NCI-H1694 (cell line): ENCODE results near the gene THAP4.
"Not testable (repeated sequence)": the region's sequence is repeated elsewhere in the genome, so short reads cannot be mapped to it uniquely, and the experiment has no call there.

Source experiments
- DNase-seq: peaks from one replicate; lab custom pipeline; 2025; lab: John Stamatoyannopoulos, UW

Gene THAP4

DNA sequence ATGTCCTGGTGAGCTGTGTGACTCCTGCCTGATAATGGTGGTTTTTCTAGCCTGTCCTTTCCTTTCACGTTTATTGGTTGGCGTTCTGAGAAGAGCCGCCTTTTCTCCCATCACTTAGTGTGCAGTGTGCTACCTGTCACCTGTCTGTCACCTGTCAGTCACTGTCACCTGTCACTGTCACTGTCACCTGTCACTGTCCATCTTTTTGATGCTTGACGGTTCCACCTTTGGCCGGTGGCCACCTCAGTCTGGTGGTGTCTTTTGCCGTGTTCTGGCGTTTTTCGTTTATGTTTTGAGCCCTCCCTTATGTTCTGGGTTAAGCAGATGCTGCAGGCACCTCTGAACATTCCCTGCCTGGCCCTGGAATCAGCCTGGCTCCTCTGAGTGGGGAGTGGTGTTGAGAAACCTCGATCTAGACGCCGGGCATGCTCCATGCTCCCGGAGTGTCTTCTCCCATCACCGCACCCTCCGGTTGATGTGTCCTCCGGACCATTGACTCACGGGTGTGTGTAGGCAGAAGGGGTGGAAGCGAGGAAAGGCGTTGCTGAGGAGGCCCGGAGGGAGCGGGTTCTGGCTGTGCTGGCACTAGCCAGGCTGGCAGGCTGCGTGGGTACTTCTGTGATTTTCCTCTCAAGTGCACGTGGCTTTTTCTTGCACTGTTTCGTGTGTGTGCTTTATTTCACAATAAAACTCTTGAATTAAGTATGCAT, 28.9 kb upstream of the THAP4 start:
- no peak for DNase-seq

DNA sequence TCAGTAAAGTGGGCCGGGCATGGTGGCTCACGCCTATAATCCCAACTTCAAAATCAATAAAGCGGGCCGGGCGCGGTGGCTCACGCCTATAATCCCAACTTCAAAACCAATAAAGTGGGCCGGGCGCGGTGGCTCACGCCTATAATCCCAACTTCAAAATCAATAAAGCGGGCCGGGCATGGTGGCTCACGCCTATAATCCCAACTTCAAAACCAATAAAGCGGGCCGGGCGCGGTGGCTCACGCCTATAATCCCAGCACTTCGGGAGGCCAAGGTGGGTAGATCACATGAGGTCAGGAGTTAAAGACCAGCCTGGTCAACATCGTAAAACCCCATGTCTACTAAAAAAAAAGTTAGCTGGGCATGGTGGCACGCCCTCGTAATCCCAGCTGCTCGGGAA, 25.8 kb upstream of the THAP4 start:
- DNase-seq, result not testable (repeated sequence)

DNA sequence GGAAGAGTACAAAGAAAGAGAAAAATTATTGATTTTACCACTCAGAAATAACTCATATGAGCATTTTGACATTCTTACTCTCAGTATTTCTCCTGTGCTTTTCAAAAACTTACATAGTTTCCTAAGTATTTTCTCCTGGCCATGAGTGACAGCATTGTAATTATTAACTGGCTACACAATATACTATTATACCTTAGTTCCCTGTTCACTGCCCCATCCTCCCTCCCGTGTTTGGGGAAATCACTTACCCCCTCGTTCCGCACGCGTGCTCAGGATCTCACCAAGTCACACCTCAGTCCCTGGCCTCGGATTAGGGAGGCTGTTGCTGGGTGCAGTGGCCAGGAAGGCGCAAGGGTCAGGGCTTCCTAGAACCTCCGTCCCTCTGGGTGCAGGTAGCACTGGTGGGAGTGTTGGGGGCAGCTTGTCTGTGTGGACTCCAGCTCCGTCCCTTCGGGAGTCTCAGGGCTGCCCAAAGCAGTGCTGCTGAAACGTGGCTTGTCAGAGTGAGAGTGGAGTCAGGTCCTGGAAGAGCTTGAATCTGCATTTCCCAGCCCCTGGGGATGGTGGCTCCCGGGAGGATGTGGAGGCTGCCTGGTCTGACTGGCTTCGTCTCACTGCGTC, 23.7 kb upstream of the THAP4 start:
- DNase-seq, result no peak

DNA sequence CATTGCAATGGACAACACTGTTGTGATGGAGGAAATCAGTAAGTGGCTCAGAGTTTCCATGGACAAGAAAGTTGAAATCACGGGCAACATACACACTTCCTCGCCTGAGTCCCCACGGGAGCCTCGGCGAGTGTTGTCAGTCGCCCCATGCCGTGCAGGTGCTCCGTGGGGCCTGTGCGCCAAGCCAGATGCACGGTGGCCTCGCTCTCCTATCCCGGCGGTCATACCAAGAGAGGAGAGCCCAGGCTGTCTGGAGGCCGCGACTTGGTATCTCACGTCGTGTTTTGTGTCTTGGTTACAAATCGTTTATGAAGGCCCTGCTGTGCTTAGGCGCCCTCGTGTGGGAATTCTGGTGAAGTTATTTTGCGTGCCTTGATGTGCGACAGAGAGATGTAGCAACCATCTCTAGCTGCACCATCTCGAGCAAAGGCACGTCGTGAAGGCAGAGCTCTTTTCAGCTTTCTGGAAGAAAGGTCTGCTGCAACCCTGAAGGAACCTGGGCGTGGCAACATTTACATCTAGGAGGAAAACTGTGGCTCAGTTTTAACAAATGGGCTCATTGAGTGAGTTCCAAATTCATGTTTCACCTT, 22.3 kb upstream of the THAP4 start:
- DNase-seq, result peak; percentile 72

GRCh38 chr2:241658296-241658695, 21.3 kb upstream of the THAP4 start:
- no peak for DNase-seq

DNA sequence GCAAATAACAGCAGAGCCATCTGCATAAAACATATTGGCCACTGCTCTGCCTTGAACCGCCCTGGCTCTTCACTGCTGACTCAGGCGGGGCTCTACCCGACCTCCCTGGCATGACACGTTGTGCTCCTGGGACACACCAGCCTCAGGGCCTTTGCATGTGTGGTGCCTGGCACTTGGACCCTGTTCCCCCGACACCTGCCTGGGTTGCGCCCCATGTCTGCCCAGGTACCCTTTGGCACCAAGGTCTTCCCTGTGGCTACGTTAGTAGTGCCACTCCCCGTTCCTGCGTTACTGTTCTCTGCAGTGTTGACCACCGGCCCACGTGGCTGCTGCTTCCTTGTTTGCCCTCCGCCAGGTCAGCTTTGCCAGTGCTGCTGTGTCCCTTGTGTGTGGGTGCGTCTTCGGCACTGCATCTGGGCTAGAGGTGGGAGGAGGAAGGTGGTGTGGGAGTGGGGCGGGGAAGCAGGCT, 20.9 kb upstream of the THAP4 start:
- DNase-seq, result no peak

DNA sequence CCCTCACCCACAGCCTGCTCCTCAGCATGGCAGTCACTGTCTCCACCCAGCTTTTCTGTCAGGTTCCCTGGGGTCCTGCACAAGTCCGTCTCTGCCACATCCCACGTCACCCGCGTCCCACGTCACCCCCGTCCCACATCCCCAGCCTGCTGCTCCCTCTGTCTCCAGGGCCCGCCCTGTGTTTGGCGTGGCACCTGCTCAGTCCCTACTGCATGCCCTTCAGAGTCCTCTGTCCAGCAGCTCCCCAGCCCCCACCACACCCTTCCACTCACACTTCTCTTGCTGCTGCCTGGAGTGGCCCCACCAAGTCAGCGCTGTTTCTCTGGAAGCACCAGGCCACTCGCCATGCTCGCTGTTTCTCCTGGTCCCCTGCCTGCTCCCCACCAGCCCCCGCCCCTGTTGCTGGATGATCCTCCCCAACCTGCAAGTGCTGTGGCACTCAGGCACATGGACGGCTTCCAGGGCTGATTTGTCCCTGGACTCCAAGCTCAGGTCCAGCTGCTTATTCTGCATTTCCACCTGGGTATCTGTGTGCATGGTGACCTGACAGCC, 19.3 kb upstream of the THAP4 start:
- no peak for DNase-seq

DNA sequence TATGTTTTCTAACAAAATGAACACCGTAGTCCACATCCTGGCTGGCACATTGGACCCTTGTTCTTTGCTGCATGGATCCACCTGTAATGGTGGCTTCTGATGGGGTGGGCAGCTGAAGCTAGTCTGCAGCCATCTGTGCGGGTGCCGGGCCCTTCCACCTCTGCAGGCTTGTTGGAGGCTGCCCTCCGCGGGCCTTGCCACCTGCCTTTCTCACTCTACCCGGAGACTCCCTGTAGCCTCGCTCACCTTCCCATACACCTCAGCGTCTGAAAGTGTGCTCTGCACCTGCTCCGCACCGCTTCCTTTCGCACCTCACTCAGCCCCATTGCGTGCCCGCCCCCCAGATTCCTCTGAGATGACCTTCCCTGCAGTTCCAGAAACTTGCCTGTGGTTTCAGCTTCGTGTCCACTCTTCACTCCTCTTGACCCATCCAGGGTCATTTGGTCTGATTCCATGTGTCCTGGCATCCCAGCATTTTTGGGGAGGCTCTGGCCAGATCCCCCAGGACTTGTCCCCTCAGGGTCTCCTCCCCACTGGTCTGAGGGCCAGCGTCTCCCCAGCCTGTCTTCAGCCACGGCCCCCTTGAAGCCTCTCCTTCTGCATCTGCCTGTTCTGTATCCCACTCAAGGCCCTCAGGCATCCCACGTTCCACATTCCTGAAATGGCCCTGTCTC, 18.7 kb upstream of the THAP4 start:
- DNase-seq, result no peak

- DNase-seq, result no peak
Observed at GRCh38 chr2:241654551-241654950, 17.6 kb upstream of the THAP4 start.

DNA sequence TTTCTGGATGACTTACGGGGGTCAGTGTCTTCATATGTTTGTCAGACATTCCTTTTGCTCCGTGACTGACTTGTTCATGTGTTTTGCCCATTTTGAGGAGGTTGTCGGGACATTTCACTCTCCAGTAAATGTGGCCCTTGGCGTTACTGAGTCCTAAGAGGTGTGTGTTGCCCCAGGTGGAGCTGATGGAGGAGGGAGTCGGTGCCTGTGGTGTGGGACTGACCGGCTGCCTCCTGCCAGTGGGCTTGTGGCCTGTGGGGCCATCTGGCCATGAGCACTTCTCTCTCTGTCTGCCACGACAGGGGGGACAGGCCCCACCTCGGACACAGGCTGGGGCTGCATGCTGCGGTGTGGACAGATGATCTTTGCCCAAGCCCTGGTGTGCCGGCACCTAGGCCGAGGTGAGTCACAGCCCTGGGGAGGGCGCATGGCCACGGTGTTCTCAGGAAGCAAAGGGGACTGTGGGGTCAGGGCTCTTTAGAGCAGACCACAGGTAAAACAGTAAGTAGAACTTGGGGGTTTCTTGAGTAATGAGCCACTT, 16.3 kb upstream of the THAP4 start:
- DNase-seq, result no peak

DNA sequence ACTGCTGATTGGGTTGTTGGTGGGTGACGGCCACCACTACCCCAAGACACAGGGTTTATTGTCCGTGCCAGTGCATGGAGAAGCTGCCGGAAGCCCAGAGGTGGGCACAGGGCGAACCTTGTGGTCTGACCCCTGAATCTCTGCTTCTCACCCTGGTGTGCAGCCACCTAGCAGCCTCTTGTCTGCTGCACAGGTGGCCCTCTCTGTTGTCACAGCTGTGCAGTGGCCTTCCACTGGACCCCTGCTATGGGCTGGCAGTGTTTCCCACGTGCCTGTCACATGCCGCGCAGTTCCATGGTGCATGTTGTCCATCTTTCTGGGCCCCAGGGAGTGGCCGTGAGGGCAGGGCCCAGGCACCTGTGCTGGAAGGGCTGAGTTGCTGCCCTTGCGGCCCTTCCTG, 15.8 kb upstream of the THAP4 start:
- DNase-seq, result no peak

DNA sequence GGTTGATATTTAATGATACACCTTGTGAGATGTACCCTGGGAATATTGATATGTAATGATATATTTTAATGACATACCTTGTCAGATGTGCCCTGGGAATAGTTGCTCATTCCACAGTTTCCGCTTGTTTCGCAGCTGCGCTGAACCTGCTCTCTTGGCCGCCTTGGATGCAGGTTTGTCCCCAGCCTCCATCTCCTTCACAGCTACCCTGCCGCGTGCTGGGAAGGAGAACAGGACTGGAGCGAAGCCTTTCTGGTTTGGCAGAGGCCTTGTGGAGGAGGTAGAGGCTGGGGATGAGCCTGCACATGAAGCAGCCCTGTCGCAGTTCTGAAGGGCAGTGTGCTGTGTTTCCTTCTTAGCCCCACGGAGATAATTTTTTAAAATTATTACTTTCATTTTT, 15.2 kb upstream of the THAP4 start:
- no peak for DNase-seq

DNA sequence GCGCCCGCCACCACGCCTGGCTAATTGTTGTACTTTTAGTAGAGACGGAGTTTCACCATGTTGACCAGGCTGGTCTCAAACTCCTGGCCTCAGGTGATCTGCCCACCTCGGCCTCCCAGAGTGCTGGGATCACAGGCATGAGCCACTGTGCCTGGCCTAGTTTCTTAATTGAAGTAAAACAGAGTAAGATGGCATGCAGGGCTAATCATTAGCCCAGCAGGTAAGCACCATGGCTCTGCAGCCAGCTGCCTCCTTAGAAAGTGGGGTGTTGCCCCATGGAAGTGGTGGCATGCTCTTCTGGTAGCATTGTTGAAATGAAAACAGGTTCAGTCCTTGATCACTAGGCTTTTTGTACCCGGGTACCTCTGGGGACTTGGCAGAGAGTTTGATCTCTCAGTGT, 13.0 kb upstream of the THAP4 start:
- no peak for DNase-seq

- DNase-seq, result peak; percentile 81
Observed at GRCh38 chr2:241649404-241649803, 12.4 kb upstream of the THAP4 start.

DNA sequence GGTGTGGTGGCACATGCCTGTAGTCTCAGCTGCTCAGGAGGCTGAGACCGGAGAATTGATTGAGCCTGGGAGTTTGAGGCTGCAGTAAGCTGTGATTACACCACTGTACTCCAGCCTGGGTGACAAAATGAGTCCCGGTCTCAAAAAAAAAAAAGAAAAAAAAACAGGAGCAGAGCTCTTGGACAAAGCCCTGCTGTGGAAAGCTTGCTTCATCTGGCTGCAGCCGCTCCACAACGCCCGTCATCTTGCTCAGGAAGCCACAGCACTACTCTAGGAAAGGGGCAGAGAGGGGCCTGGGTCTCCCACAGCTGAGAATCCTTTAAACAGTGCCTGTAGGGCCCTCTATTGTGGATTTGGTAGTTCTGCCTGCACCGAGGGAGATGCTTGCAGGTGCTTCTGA, 11.5 kb upstream of the THAP4 start:
- DNase-seq, result no peak

- no peak for DNase-seq
Observed at GRCh38 chr2:241645915-241646645, 9.1 kb upstream of the THAP4 start.

DNA sequence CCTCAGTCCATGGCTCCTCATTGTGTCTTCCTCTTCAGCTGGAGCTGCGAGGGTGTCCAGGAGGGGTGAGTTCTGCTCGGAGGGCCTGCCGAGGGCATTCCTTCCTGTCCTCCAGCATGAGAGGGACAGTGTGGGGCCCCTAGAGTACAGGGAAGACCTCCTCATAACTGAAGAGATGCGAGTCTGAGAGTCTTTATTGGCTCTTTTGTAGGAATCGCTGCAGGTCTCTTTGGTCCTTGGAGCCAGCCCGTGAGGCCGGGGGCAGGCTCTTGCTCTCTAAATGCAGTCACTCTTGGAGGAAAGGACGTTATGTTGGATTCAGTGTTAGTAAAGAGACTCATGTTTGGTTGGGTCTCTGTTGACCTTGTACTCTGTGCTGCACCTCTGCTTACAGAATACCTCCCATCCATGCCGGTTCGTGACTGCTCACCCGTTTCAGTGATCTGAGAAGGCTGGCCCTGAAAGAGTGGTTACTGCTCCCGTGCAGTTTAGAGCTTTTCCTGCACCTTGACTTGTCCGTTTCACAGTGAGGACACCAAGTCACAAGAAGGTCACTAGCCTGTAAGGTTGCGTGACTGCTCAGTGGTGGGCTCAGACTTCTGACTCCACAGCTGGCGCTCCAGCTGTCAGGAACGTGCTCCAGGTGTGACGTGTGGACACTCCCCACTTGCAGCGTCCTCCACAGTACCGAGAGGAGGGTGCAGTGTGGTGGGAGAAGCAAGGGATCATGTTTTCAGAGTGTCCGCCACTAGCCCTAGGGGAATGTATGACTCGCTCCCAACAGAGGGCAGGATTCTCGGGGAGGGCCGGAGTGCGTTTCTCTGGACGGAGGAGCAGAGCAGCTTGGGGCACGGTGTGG, 8.3 kb upstream of the THAP4 start:
- no peak for DNase-seq

GRCh38 chr2:241641631-241642030, 4.7 kb upstream of the THAP4 start:
- DNase-seq, result no peak

GRCh38 chr2:241640165-241640795, 3.3 kb upstream of the THAP4 start:
- no peak for DNase-seq

GRCh38 chr2:241639385-241639784, 2.4 kb upstream of the THAP4 start:
- no peak for DNase-seq
